A549 treated with Hydrocortisone at 1 μM for 4 hours (cell line): ENCODE measurements around the gene CAPNS1. TPM values are rescaled to one million over a fixed set of nuclear protein-coding genes. Genes with fewer than 3 reads are reported as not detected.

Experiments used
- total RNA-seq: library from RNA; stranded (reverse); fragments of 200-300 nt; extraction: Qiagen RNA extraction; gene quantifications from 5 replicates; pipeline ENCODE4 v1.2.3, GENCODE V29; 2022

Gene CAPNS1
- 1,534 to 2,199 TPM (median 2,140 TPM) in 5 replicates for total RNA-seq

DNA sequence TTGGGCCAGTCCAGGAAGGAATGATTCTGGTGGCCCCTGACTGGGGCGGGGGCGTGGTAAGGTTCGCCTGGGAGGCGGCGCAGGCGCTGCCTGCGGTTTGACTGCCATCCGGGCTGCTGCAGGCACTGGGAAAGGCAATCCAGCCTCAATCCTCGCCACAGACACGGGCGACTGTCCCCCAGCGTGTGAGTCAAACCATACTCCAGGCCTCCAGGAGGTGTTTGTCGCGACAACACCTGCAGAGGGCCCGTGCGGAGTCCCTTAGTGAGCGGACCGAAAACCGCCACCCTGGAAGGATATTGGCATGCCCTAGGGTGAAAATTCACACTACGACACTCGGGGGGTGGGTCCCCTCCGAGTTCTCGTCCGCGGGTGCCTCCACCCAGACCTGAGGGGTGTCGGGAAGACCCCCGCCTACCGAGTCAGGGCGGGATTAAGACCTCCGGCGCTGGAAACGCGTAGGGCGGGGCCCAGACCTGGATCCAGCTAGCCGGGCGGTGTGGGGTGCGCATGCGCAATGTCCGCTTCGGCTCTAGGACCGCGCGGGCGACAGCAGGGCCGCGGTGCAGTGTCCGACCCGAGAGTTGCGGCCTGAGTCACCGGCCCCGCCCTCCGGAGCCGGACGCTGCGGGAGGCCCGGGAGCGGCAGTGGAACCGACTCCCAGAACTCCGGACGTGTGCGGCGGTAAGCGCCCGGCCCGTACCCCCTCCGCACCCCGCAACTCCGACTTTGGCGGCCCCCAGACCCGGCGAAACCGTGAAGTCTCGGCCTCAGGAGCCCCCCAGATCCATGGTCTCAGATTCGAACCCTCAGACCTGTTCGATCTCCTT lies at the start of gene CAPNS1:
Gene CAPNS1, plus strand, starts transcription at position 594 of the 831 bp plus-strand sequence. CDS start 946 bp downstream, outside the sequence.

DNA sequence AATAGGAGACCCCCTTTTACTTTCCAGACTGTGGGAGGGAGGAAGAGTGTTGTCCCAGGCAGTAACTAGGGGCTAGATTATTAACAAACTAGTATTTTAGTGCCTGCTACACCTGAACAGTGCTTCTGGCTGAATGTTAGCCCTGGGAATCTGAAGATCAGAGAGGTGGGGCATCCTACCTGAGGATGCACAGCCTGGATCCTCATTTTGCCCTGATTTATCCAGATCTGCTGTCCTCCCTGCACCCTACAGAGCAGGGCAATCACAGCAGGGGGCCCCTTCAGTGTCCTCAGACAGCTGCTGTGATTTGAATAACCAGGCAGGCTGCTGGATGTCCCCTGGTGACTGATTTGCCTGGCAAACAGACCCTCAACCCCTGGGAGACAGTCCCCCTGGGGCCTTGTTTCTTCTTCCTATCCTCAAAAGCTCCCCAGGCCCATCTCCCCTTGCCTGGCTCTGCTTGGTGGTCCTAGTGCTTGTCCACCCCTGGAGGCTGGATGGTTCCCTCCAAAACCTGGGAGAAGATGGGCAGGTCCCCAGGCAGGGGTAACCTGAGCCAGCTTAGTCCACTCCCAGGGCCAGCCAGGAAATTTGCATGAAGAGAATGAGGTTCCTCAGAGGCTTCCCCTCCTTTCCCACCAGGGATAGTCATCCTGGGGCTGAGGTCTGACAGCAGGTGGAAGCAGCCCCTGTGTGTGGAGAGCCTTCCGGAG lies 29.2 kb upstream of the CAPNS1 start, which contains the start of gene OVOL3:
Gene OVOL3, plus strand, starts transcription at position 657 of the 713 bp plus-strand sequence. CDS start 60 bp downstream, outside the sequence.

DNA sequence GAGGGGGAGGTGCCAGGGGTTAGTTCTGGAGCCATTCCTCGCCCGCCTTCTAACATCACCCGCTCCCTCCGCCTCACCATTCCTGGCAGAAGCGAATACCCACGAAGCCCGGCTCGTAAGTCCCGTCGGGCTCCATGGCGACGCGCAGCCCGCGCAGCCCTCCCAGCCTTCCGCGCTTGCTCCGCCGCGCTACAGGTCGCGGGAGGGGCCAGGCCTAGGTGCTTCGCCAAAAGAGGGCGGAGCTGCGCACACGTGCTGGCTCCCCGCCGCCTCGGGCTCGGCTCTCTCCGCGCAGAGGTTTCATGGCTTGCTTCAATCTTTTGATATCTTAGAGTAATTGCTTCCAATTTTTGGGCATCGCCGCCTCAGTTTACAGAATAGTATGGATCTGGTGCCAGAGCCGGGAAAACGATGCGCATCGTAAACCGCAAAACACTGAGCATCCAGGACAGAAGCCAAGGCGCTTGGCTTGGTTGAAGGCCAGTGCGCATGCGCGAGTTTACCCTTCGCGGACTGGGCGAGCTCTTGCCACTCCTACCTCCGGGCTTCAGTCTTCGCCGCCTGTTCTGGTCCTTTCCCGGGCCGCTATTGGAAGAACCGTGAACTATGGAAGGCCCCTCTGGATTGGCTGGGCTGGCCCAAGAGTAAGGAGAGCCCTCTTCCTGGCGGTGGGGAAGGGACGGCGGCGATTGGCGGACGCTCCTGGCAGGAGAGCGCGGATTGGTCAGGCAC lies 25.0 kb upstream of the CAPNS1 start, which contains the start of gene POLR2I:
Gene POLR2I, minus strand, starts transcription at position 155 of the 732 bp plus-strand sequence. Its CDS starts 19 bp downstream, at position 136.

DNA sequence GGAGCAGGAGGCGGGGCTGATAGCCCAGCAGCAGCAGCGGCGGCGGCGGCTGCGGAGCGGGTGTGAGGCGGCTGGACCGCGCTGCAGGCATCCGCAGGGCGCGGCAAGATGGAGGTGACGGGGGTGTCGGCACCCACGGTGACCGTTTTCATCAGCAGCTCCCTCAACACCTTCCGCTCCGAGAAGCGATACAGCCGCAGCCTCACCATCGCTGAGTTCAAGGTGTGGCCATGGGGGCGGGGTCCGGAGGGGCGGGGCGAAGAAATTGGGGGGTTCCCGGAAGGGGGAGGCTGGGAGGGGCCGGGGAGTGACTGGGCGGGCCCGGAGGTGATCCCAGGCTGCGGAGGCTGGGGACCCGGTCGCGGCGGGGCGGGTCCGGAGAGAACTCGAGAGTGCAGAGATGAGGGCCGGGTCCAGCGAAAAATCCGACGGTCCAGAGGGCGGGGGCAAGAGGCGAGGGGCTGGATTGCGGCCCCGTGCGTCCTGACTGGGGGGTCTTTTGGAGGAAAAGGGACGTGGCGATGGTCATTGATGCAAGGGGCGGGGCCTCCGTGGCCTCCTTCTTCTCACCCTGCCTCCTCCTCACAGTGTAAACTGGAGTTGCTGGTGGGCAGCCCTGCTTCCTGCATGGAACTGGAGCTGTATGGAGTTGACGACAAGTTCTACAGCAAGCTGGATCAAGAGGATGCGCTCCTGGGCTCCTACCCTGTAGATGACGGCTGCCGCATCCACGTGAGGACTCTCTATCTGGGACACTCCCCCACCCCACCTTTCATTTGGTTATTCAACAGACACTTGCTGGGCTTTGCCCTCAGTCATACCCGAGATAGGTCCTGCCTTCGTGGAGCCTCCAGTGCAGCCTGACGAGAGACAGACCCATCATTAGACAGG lies 24.2 kb upstream of the CAPNS1 start, which contains the start of gene TBCB:
Gene TBCB, plus strand, starts transcription at position 16 of the 891 bp plus-strand sequence. Its CDS starts 93 bp downstream, at position 109.

DNA sequence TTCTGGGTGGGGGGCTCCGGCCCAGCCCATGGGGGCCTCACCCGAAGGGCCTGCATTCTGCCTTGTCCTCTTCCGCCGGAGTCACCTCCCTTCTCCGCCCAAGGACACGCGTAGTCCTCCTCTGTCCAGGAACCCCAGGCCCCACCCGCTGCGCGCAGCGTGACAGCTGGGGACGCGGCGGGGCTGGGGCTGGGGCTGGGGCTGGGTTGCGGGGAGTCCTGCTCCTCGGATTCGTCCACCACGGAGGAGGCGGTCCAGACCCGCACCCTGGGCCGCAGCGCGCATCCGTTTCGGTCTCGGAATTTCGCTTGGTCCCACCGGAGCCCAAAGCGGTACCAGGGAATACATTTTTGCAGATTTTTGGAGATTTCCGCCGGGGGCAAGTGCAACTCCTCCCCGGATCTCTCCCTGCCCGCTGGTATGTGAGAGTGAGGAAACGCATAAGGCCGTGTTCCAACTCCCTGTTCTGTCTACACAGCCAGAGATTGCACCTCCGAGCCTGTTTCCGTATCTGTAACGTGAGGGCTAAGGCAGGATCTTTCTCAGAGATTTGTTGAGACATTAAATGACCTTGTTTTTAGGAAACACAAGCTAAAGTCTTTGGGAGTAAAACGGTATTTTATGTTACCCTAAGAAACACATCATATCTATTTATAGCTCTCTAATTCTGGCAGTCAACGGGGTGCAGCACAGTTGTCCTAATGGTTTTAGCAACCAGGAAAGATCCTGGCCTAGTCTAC lies 12.7 kb downstream of the CAPNS1 start, which contains the start of gene COX7A1:
Gene COX7A1, minus strand, starts transcription at position 96 of the 740 bp plus-strand sequence. Its CDS starts 40 bp downstream, at position 56.

Other genes starting within 250 kb of the CAPNS1 start
- gene NFKBID, start 239.5 kb upstream of the CAPNS1 start, total RNA-seq = 5.2 to 6.5 TPM (median 6.3 TPM) in 5 replicates
- 0.29 to 0.79 TPM (median 0.46 TPM) in 4 of 5 replicates, not detected in the other for gene HCST, start 237.5 kb upstream of the CAPNS1 start, total RNA-seq
- gene TYROBP, start 231.8 kb upstream of the CAPNS1 start, total RNA-seq = not detected in 5 replicates
- 15.7 to 24.4 TPM (median 20.9 TPM) in 5 replicates for gene LRFN3, start 203.7 kb upstream of the CAPNS1 start, total RNA-seq
- gene SDHAF1, start 144.9 kb upstream of the CAPNS1 start, total RNA-seq = 28.9 to 48.5 TPM (median 46.4 TPM) in 5 replicates
- gene SYNE4, start 131.3 kb upstream of the CAPNS1 start, total RNA-seq = 0.18 to 0.29 TPM (median 0.22 TPM) in 5 replicates
- gene ALKBH6, start 125.9 kb upstream of the CAPNS1 start, total RNA-seq = 21.7 to 25.8 TPM (median 23.8 TPM) in 5 replicates
- gene CLIP3, start 107.2 kb upstream of the CAPNS1 start, total RNA-seq = 0.74 to 1.5 TPM (median 0.92 TPM) in 5 replicates
- 5.8 to 7.9 TPM (median 7.3 TPM) in 5 replicates for gene THAP8, start 85.8 kb upstream of the CAPNS1 start, total RNA-seq
- gene WDR62, start 85.2 kb upstream of the CAPNS1 start, total RNA-seq = 23.1 to 26.0 TPM (median 25.2 TPM) in 5 replicates
- 0.17 to 0.60 TPM (median 0.36 TPM) in 4 of 5 replicates, not detected in the other for gene OVOL3, start 28.9 kb upstream of the CAPNS1 start, total RNA-seq
- gene POLR2I, start 25.2 kb upstream of the CAPNS1 start, total RNA-seq = 201 to 261 TPM (median 248 TPM) in 5 replicates
- 406 to 569 TPM (median 542 TPM) in 5 replicates for gene TBCB, start 24.6 kb upstream of the CAPNS1 start, total RNA-seq
- not detected in 5 replicates for gene COX7A1, start 12.4 kb downstream of the CAPNS1 start, total RNA-seq
- gene ZNF565, start 74.6 kb downstream of the CAPNS1 start, total RNA-seq = 3.7 to 5.1 TPM (median 4.2 TPM) in 5 replicates
- gene ZNF146, start 75.0 kb downstream of the CAPNS1 start, total RNA-seq = 109 to 198 TPM (median 114 TPM) in 5 replicates
- gene ZFP14, start 239.1 kb downstream of the CAPNS1 start, total RNA-seq = 1.1 to 2.4 TPM (median 2.2 TPM) in 5 replicates